ACC112 (cell line): ENCODE results near the gene EIF5A.
A peak's percentile ranks its signal among the peaks of the same experiment; 100 is the strongest.

Experiments
- H2AFZ ChIP-seq: fragments of 200-600 bp; sonication (generic); one replicate; pipeline ENCODE4 v1.6.0; 2017; ENCODE audit warnings: antibody characterized with exemption, low read length; ENCODE audit not compliant: unreplicated experiment
- H3K27ac ChIP-seq: fragments of 200-600 bp; sonication (generic); 2 replicates; pipeline ENCODE4 v1.5.1; 2014; ENCODE audit warnings: low read depth, mild to moderate bottlenecking, antibody characterized with exemption, low read length, moderate library complexity
- H3K27me3 ChIP-seq: fragments of 200-600 bp; sonication (generic); 2 replicates; pipeline ENCODE4 v1.6.1; 2014; ENCODE audit warnings: mild to moderate bottlenecking, antibody characterized with exemption, low read length, moderate library complexity, mixed read lengths; ENCODE audit not compliant: insufficient read depth
- H3K36me3 ChIP-seq: fragments of 200-600 bp; sonication (generic); 2 replicates; pipeline ENCODE4 v1.6.1; 2016; ENCODE audit warnings: mild to moderate bottlenecking, antibody characterized with exemption, low read length, moderate library complexity, mixed read lengths; ENCODE audit not compliant: insufficient read depth
- H3K4me1 ChIP-seq: fragments of 200-600 bp; sonication (generic); one replicate; pipeline ENCODE4 v1.6.1; 2016; ENCODE audit warnings: low read length, mixed read lengths; ENCODE audit not compliant: insufficient read depth, unreplicated experiment, control insufficient read depth
- H3K4me3 ChIP-seq: fragments of 200-600 bp; sonication (generic); 2 replicates; pipeline ENCODE4 v1.5.1; 2014; ENCODE audit warnings: mild to moderate bottlenecking, low read depth, low read length
- H3K79me2 ChIP-seq: fragments of 200-600 bp; sonication (generic); one replicate; pipeline ENCODE4 v1.6.0; 2016; ENCODE audit warnings: low read length; ENCODE audit not compliant: control insufficient read depth, unreplicated experiment, insufficient read depth

Gene EIF5A

DNA sequence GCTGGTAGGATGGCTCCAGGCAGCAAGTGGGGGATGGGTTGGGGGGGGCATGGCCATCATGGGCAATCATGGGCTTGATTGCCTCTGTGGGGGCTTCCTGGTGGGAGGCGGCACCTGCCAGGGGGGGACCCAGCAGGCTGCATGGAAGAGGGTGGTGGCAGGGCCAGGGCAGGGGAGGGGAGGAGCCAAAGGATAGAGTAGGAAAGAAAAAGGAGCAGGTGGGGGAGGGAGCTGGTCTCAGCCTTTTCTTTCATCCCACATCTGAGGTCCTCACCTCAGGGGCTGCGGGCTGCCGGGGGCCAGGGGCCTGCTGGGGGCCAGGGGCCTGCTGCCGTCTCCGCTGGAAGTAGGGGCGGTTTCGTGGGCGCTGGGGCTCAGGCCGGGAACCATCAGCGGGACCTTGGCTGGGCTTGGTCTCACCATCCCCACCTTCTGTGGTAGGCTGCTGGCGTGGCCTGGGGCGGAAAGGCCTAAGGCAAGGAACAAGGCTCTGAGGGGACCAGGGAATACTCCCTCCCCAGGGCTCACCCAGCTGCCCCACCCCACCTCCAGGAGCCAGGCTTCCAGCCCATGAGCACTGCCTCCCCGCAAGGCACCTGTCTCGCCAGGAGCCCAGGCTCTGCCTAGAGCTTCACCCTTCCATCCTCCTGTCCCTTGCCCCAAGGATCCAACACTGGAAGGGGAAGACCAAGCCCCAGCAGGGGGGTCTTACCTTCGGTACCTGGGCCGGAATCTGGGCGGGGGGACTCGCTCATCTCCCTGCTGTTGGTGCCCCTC, 18.0 kb upstream of the EIF5A start:
- H3K27me3 ChIP-seq: peaks cover 64% of the 10 kb centered on the region

DNA sequence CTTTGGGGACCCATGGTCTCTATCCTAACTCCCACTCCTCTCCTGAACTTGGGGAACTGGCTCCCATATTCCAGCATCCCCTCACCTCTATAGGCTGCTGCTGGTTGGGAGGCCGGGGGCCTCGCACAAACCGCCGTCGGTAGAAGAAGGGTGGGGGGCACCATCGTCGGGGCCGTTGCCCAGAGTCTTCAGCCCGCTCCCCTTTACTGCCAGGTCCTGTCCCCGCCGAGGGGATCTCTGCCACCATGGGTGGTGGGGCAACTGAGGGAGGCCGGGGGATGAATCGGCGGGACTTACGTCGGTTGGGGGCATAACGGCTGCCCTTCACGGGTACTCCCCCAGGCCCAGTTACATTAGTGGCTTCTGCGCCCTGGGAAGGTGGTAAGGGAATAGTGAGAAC, 17.3 kb upstream of the EIF5A start:
- Histone ChIP-seq H3K27ac (no peak overlapping the region), H3K79me2 (no peaks in the 10 kb centered on the region), H2AFZ (no peak overlapping the region), H3K27me3 (peaks cover 63% of the 10 kb centered on the region), H3K36me3 (no peaks in the 10 kb centered on the region), H3K4me3 (no peak overlapping the region), H3K4me1 (no peaks in the 10 kb centered on the region)

More for the DNA sequence above, 18.0 kb upstream of the EIF5A start:
- Histone ChIP-seq H2AFZ (no peak overlapping the region), H3K4me3 (no peak overlapping the region), H3K27ac (no peak overlapping the region), H3K4me1 (no peaks in the 10 kb centered on the region), H3K36me3 (no peaks in the 10 kb centered on the region), H3K79me2 (no peaks in the 10 kb centered on the region)

DNA sequence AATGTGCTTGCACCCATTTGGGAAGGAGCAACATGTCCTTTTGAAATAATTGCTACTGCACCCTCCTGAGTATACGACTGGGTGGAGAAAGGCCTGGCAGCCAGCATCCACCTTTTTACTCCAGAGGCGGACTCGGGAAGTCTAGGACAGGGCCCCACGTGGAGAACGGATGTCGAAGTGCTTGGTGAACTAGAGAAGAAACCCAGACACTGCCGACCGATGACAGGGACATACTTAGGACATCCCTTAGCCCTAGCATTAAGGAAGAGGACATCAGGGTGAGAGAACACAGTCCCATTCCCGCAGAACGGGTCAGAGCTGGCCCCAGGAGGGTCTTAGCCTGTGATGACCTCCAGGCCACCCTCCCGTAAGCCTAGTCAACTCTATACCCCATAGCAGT, 16.7 kb upstream of the EIF5A start:
- H2AFZ ChIP-seq: no peak overlapping the region
- no peaks in the 10 kb centered on the region for H3K79me2 ChIP-seq
- H3K27ac ChIP-seq: no peak overlapping the region
- no peaks in the 10 kb centered on the region for H3K36me3 ChIP-seq
- H3K4me3 ChIP-seq: no peak overlapping the region
- H3K27me3 ChIP-seq: peaks cover 62% of the 10 kb centered on the region
- H3K4me1 ChIP-seq: no peaks in the 10 kb centered on the region

DNA sequence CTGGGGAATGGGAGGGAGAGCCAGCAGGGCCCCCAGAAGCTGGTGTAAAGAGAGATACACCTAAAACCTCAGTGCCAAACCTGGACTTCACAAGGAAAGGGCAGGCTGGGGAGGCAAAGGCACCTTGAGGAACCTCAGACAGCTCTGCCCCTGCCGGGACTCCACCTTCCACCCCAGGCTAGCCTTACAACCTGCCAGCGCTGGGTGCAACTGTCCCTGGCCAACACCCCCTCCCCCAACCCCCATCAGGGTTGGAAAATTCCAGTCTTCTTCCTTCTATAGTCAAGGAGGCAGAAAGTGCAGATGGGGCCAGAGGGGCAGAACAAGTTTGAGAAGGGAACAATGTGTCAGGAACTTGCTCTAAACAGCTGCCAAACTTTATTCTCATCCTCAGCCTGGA, 15.2 kb upstream of the EIF5A start:
- H2AFZ ChIP-seq: no peak overlapping the region
- H3K4me1 ChIP-seq: peaks cover 3% of the 10 kb centered on the region
- H3K4me3 ChIP-seq: no peak overlapping the region
- H3K79me2 ChIP-seq: no peaks in the 10 kb centered on the region
- H3K27ac ChIP-seq: no peak overlapping the region
- peaks cover 52% of the 10 kb centered on the region for H3K27me3 ChIP-seq
- H3K36me3 ChIP-seq: no peaks in the 10 kb centered on the region

DNA sequence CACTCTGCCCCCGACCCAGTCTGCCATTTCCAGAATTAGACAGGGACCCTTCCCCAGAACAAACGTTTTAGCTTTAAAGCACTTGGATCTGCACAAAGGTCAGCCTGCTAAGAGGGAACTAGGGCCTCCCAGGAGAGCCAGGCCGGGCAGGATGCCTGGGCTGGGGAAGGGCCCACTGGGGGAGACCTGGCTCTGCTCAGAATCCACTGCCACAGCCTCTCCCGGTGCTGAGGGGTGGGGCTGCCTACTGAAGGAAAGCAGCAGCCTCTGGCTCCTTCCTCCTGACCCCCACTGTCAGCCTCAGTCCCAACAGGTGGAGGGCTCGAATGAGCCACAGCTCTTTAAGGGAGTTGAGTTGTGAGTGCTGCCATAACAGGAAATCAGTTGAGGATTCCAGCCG, 14.7 kb upstream of the EIF5A start:
- no peak overlapping the region for H2AFZ ChIP-seq
- H3K79me2 ChIP-seq: no peaks in the 10 kb centered on the region
- no peak overlapping the region for H3K27ac ChIP-seq
- peaks cover 3% of the 10 kb centered on the region for H3K4me1 ChIP-seq
- H3K4me3 ChIP-seq: no peak overlapping the region
- H3K27me3 ChIP-seq: peaks cover 48% of the 10 kb centered on the region
- no peaks in the 10 kb centered on the region for H3K36me3 ChIP-seq

DNA sequence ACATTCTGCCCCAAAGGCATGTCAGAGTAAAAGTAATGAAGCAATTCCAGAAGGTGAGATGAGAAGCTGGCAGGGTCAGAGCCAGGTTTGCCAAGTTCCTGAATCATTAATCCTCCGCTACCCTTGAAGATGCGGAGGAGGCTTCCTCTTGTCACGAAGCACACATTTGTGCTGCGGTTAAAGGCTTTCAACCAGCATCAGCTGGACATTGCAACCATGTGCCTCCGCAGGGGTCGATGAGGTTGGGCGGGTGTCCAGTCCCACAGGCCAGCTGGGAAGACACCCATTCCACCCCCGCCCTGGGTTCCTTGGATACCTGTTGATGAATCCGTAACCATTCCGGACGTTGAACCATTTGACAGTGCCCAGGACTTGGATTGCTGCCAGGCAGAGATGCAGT, 14.3 kb upstream of the EIF5A start:
- Histone ChIP-seq H2AFZ (no peak overlapping the region), H3K27me3 (peaks cover 44% of the 10 kb centered on the region), H3K4me1 (peaks cover 3% of the 10 kb centered on the region), H3K36me3 (no peaks in the 10 kb centered on the region), H3K79me2 (no peaks in the 10 kb centered on the region), H3K27ac (no peak overlapping the region), H3K4me3 (no peak overlapping the region)

DNA sequence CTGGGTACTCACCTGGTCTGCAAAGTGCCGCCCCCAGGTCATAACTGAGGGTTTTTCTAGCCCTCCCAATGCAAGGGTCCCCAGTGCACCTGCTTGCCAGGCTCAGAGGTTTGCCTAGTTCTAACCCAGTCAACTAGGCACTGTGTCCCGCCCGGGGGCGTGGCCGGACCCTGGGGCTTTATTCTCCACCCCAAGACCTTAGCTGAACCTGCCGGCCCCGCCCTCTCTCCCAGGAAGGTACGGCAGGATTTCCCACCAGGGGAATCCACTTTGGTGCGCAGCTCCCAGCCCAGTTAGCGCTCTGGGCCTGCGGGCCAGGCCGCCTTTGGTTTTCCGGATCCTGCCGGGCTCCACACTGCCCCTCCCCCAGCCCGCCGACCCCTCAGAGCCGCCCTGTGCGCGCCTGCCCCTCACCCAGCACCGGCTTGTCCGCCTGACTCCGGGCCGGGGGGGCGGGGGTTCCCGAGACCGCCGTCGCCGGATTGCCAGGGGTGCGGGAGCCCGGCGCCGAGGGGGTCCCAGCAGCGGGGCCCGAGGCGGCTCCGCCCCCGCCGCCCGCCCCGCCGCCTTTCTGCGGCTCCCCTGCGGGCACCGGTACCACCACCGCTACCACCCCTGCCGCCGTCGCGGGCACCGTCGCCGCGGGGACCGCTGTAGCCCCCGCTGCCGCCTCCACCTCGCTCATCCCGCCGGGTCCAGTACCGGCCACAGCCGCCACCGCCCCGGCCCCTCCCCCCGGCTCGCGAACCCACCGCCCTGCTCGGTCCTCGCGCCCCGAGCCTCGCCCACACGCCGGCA, 13.4 kb upstream of the EIF5A start:
- peak overlapping the region; percentile 76 for H3K4me3 ChIP-seq

DNA sequence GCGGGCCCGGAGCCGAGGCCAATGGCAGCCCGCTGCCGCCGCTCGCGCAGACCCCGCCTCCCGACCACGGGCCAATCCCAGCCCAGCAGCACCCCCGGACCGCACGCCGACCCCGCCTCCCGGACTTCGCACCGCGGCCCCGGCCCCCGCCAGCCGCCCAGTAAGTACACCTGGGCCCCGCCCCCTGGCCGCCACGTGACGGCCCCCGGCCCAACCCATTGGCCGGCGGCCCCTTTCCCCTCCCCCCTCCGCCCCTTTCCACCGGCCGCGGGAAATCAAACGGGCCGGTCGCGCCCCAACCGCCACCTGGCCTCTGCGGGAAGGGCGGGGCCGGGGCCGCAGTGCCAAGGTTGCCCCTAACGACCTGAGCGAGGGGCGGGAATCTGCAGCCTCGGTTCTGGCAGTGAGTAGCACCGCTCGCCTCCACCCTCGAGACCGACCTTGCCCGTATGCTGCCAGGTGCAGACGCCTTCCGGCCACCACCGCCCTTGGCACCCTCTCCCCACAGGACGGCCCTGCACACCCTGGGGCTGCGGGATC, 12.7 kb upstream of the EIF5A start, which contains the start of gene YBX2:
TSS of gene YBX2 (minus strand) at position 26 of the 540 bp plus-strand sequence. CDS start 139 bp downstream, outside the sequence.
- Histone ChIP-seq H3K79me2 (no peaks in the 10 kb centered on the region), H3K4me1 (peaks cover 3% of the 10 kb centered on the region), H2AFZ (peak within 1 kb of the TSS; percentile 39), H3K27ac (no peak within 1 kb of the TSS), H3K27me3 (peaks cover 39% of the 10 kb centered on the region), H3K4me3 (peak within 1 kb of the TSS; percentile 76), H3K36me3 (no peaks in the 10 kb centered on the region)

More for the DNA sequence above, 13.4 kb upstream of the EIF5A start:
- peaks cover 3% of the 10 kb centered on the region for H3K4me1 ChIP-seq
- H2AFZ ChIP-seq: peak overlapping the region; percentile 39
- H3K79me2 ChIP-seq: no peaks in the 10 kb centered on the region
- no peaks in the 10 kb centered on the region for H3K36me3 ChIP-seq
- H3K27me3 ChIP-seq: peaks cover 39% of the 10 kb centered on the region
- no peak overlapping the region for H3K27ac ChIP-seq

DNA sequence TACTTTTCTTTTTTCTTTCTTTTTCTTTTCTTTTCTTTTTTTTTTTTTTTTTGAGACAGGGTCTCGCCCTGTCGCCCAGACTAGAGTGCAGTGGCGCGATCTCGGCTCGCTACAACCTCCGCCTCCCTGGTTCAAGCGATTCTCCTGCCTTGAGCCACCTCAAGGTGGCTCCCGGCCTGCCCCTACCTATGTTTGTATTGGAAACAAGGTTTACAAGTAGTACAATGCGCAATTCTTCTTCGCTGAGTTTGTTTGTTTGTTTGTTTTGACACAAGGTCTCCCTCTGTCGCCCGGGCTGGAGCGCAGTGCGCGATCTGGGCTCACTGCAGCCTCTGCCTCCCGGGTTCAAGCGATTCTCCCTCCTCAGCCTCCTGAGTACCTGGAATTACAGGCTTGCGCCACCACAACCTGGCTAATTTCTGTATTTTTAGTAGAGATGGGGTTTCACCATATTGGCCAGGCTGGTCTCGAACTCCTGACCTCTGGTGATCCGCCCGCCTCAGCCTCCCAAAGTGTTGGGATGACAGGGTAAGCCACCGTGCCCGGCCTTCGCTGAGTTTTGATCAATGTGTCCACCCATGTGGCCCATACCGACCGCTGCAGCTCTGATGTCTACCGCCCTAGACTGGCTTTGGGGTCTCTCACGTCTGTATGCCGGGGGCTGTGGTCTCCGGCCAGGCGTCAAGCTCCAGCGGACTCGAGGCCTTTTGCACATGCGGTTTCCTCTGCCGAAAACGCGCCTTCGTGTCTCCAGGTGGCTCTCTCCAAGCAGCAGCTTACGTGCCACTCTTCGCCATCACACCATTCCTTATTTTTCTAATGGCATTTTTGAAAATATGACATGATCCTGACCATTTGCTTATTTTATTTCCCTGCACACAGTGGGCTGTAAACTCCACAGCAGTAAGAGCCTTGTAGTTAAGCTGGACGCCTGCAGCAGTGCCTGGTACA, 11.9 kb upstream of the EIF5A start:
- H3K27me3 ChIP-seq: peaks cover 34% of the 10 kb centered on the region
- H3K79me2 ChIP-seq: no peaks in the 10 kb centered on the region
- H3K27ac ChIP-seq: no peak overlapping the region
- no peaks in the 10 kb centered on the region for H3K36me3 ChIP-seq
- peak overlapping the region; percentile 21 for H2AFZ ChIP-seq
- H3K4me3 ChIP-seq: peak overlapping the region; percentile 76
- peaks cover 3% of the 10 kb centered on the region for H3K4me1 ChIP-seq
